Measurements from ENCODE around the gene ATG16L2.

- TF ChIP-seq, protein P1, sequence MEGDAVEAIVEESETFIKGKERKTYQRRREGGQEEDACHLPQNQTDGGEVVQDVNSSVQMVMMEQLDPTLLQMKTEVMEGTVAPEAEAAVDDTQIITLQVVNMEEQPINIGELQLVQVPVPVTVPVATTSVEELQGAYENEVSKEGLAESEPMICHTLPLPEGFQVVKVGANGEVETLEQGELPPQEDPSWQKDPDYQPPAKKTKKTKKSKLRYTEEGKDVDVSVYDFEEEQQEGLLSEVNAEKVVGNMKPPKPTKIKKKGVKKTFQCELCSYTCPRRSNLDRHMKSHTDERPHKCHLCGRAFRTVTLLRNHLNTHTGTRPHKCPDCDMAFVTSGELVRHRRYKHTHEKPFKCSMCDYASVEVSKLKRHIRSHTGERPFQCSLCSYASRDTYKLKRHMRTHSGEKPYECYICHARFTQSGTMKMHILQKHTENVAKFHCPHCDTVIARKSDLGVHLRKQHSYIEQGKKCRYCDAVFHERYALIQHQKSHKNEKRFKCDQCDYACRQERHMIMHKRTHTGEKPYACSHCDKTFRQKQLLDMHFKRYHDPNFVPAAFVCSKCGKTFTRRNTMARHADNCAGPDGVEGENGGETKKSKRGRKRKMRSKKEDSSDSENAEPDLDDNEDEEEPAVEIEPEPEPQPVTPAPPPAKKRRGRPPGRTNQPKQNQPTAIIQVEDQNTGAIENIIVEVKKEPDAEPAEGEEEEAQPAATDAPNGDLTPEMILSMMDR (IDR thresholded peaks at IDR 0.05; ENCODE audit: insufficient read depth, low read depth, low read length): no peak
- TF ChIP-seq EZH2 (IDR thresholded peaks at IDR 0.05; ENCODE audit: insufficient read depth, low read length): no peak
Measured at GRCh38 chr11:72859126-72859525, 44.9 kb downstream of the ATG16L2 start.

Measured in astrocyte (in vitro differentiated cells and primary cell).